H1 (cell line): ENCODE data around the gene CDT1. TPM values are rescaled to one million over a fixed set of nuclear protein-coding genes. Genes with fewer than 3 reads are reported as not detected.

Source experiments
- CREB1 ChIP-seq: IDR thresholded peaks from 2 replicates; pipeline ENCODE4 v1.6.1; 2012; ENCODE audit warnings: inconsistent platforms
- polyA plus RNA-seq, 7 experiments: library from polyadenylated mRNA; depleted of rRNA in 3 of 7; stranded (reverse) in 5 of 7; unstranded in 2 of 7; fragments of >200 nt in 5 of 7; fragments of 200-250 nt in 2 of 7; gene quantifications; 1 replicate in 5 of 7; 2 replicates in 1 of 7; 4 replicates in 1 of 7; pipeline versions ENCODE4 v1.2.1 to v1.2.3, GENCODE V29; 2011 to 2013; ENCODE audit warnings: missing spikeins in 2 of 7, mixed read lengths in 2 of 7
- total RNA-seq: library from RNA; stranded (reverse); fragmentation: NEBNext Ultra II Directional; extraction: Animal tissue kit (Norgen Biotek cat#: 25700); gene quantifications from 2 replicates; pipeline ENCODE4 v1.2.1, GENCODE V29; 2021

Gene CDT1
- total and polyA plus RNA-seq, 2 of the 8 experiments (the other 6 are each of a cell fraction or from before 2014, with no cell fraction given): 76.7 to 95.4 TPM

GRCh38 chr16:88759245-88759975 lies 44.2 kb upstream of the CDT1 start (continued):
- TF ChIP-seq CREB1: no peak
